GM12878 (cell line): ENCODE data around the gene ARRB2.

Experiments used
- ATF2 ChIP-seq: IDR thresholded peaks from 2 replicates; pipeline ENCODE4 v1.6.1; 2012; ENCODE audit warnings: low read length, inconsistent platforms
- BHLHE40 ChIP-seq, 2 experiments: fragments of 450-650 bp in 1 of 2; IDR thresholded peaks; 2 replicates each; pipeline ENCODE4 v1.6.1; 2011 to 2017; ENCODE audit warnings: low read depth in 2 of 2, borderline replicate concordance in 1 of 2, improper control_type of control experiment in 1 of 2, low read length in 1 of 2, mild to moderate bottlenecking in 1 of 2
- CBFB ChIP-seq: IDR thresholded peaks from 2 replicates; pipeline ENCODE4 v1.6.1; 2016; ENCODE audit warnings: antibody characterized with exemption, low read depth
- CTCF ChIP-seq, 3 experiments: IDR thresholded peaks in 2 of 3; conservative IDR thresholded peaks in 1 of 3; 2 replicates each; pipeline ENCODE4 v1.5.1; 2011; ENCODE audit warnings: low read depth in 3 of 3, low read length in 3 of 3, mild to moderate bottlenecking in 3 of 3, control low read depth in 2 of 3, moderate library complexity in 2 of 3, inconsistent platforms in 1 of 3, mixed read lengths in 1 of 3; ENCODE audit not compliant: control insufficient read depth in 2 of 3, insufficient read depth in 1 of 3; ENCODE audit errors: extremely low read depth in 1 of 3
- EP300 ChIP-seq, 2 experiments: fragments of 150-350 bp in 1 of 2; IDR thresholded peaks; 2 replicates each; pipeline ENCODE4 v1.6.1; 2011 to 2012; ENCODE audit warnings: low read depth in 2 of 2, low read length in 2 of 2, borderline replicate concordance in 1 of 2, improper control_type of control experiment in 1 of 2, inconsistent platforms in 1 of 2; ENCODE audit not compliant: control insufficient read depth in 1 of 2
- EZH2 ChIP-seq: IDR thresholded peaks from 2 replicates; pipeline ENCODE4 v1.6.1; 2012; ENCODE audit warnings: low read depth, mild to moderate bottlenecking, control low read depth, inconsistent platforms, low read length, borderline replicate concordance; ENCODE audit not compliant: control insufficient read depth
- HDAC2 ChIP-seq: fragments of 200-600 bp; sonication (generic); IDR thresholded peaks from 2 replicates; pipeline ENCODE4 v1.6.1; 2017
- JUNB ChIP-seq: IDR thresholded peaks from 2 replicates; pipeline ENCODE4 v1.6.1; 2016; ENCODE audit warnings: antibody characterized with exemption, mild to moderate bottlenecking
- MTA3 ChIP-seq: IDR thresholded peaks from 2 replicates; pipeline ENCODE4 v1.6.1; 2012; ENCODE audit warnings: low read length, inconsistent platforms, borderline replicate concordance
- MYC ChIP-seq: IDR thresholded peaks from 2 replicates; pipeline ENCODE4 v1.6.1; 2011; ENCODE audit warnings: mild to moderate bottlenecking, low read length, moderate library complexity, inconsistent platforms; ENCODE audit not compliant: insufficient read depth, insufficient replicate concordance, insufficient read length, severe bottlenecking
- RAD21 ChIP-seq: IDR thresholded peaks from 2 replicates; pipeline ENCODE4 v1.6.1; 2011; ENCODE audit warnings: mild to moderate bottlenecking, low read depth, low read length, moderate library complexity; ENCODE audit not compliant: insufficient read depth
- USF2 ChIP-seq: IDR thresholded peaks from 2 replicates; pipeline ENCODE4 v1.6.1; 2011; ENCODE audit warnings: low read depth, low read length, improper control_type of control experiment, borderline replicate concordance
- ZBTB4 ChIP-seq: fragments of 450-650 bp; formaldehyde crosslinking; IDR thresholded peaks from 2 replicates; pipeline ENCODE4 v1.4.0; 2022; ENCODE audit warnings: mild to moderate bottlenecking, moderate library complexity

GRCh38 chr17:4721203-4722135 is 11.0 kb downstream of the ARRB2 start:
- TF ChIP-seq CTCF (IDR thresholded peaks at IDR 0.05 in 2 of 3, conservative IDR thresholded peaks at IDR 0.05 in 1 of 3; ENCODE audit: control insufficient read depth in 2 of 3, extremely low read depth in 1 of 3, insufficient read depth in 1 of 3, low read depth in 3 of 3, low read length in 3 of 3) (no peak), EP300 (IDR thresholded peaks at IDR 0.05; ENCODE audit: borderline replicate concordance in 1 of 2, control insufficient read depth in 1 of 2, low read depth in 2 of 2, low read length in 2 of 2) (no peak), ATF2 (no peak; the same call in 1 of the 2 replicates), ZBTB4 (no peak), MTA3 (peak; percentile 83; the same call in 1 of the 2 replicates), USF2 (no peak), RAD21 (no peak), CBFB (peak; percentile 72; the same call in 1 of the 2 replicates), HDAC2 (no peak), EZH2 (no peak), BHLHE40 (IDR thresholded peaks at IDR 0.05; ENCODE audit: borderline replicate concordance in 1 of 2, low read depth in 2 of 2, low read length in 1 of 2) (peak; percentile 49 to 93; a peak in 3 of 4 replicates), MYC (no peak), JUNB (peak; percentile 67)
